ENCODE data around the gene TVP23C.

TVP23C gene

DNA sequence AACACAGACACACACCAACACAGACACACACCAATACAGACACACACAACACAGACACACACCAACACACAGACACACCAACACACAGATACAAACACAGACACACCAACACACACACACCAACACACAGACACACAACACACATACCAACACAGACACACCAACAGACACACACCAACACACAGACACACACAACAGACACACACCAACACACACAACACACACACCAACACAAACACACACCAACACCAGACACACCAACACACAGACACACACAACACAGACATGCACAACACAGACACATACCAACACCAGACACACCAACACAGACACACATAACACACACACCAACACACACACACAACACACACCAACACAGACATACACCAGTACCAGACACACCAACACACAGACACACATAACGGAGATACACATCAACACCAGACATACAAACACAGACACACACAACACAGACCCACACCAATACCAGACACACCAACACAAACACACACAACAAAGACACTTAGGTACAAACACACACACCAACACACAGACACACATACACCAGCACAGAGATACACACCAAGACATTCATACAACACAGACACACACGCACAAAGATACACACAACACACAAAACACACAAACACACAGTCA is 98.1 kb downstream of the TVP23C start:
- TF ChIP-seq ELF4 (IDR thresholded peaks at IDR 0.05) (no peak), CTBP1 (IDR thresholded peaks at IDR 0.05; ENCODE audit: borderline replicate concordance) (0 out of 2 replicates have a peak, but pooled peaks have one; percentile 26)
- POLR2A ChIA-PET: no interaction called here
- no peak for DNase-seq (ENCODE audit: extremely low spot score)
- CTCF ChIA-PET: no interaction called here

DNA sequence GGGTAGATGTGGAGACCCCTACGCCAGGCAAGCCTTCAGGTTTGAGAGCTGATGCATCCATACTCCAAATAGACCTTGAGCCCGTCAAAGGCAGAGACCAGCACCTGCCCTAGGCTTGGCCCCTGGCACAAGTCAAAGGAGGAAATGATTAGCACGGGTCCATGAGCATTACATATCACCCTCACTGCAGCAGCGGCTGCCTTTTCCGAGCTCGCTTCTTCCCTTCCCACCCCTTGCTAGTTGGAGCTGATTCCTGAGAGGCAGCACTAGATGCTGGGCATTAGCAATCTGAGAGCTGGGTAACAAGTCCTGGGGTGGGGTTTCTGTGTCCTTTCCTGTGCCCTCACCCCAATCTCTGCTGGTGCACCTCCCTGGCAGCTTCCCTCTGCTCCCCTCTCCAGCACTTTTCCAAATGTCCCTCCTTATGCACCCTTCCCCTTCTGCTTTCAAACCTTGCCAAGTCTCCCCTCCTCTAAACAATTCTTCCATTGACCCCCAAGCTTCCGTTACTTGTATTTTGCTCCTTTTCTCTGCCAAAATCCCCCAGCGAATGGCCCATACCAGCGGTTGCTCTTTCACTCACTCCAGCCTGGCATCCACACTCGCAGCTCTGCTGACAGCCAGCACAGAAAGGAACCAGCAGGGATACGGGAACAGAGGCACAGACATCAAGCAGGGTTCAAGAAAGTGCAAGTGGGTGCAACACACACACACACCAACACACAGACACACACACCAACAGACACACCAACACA is 98.9 kb downstream of the TVP23C start:
- CTCF ChIA-PET: interaction anchor here (1.2 kb wide), 1 partner anchor 19 kb away, joined by 3 read pairs; no protein-coding TSS in a partner anchor
- TF ChIP-seq SP1 (IDR thresholded peaks at IDR 0.05) (no peak), HDGF (IDR thresholded peaks at IDR 0.05; ENCODE audit: borderline replicate concordance) (no peak), FOXK2 (IDR thresholded peaks at IDR 0.05) (no peak), ELF4 (IDR thresholded peaks at IDR 0.05) (no peak)
- POLR2A ChIA-PET: no interaction called here
- no peak for DNase-seq (ENCODE audit: extremely low spot score)

DNA sequence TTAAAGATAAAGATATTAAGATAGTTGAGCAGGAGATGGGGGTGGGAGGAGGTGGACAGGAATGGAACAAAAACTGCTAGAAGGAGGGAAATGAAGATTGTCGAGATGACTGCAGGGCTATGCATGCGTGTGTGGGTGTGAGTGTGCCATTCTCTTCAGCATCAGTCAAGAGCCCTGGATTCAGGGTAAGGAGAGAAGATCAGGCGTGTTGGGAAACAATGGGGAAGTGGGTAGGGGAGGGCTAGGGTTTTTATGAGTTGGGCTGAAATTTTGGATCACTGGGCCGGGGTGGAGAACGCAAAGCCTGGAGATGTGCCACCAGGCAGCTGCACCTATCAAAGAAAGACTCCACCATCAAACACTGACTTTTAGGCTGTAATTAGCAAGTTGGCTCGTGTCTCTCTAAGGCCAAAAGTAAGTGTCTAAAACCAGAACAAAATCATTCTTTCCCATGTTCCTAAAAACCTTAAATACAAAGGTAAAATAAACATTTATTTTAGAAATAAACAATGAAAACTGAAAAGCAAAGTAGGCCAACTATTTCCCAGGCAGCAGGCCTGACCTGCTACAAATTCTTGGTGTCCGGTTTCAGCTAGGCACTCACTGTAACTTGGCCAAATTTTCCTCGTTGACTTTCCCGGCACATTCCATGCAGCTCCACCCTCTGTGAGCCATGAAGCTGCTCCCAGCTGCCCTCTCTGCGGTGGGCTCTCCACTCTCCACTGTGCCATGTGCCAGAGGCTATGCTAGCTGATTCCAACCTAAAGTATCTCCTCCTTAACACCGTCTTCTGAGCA is 100.1 kb downstream of the TVP23C start:
- ChIA-PET CTCF (no interaction called here), POLR2A (no interaction called here)
- DNase-seq (ENCODE audit: extremely low spot score): peak; percentile 13
- TF ChIP-seq FOXK2 (IDR thresholded peaks at IDR 0.05) (no peak), FOXM1 (IDR thresholded peaks at IDR 0.05; ENCODE audit: borderline replicate concordance) (no peak), HDGF (IDR thresholded peaks at IDR 0.05; ENCODE audit: borderline replicate concordance) (no peak), ELF4 (IDR thresholded peaks at IDR 0.05) (no peak), BHLHE40 (IDR thresholded peaks at IDR 0.05; ENCODE audit: borderline replicate concordance) (no peak), CTBP1 (IDR thresholded peaks at IDR 0.05; ENCODE audit: borderline replicate concordance) (no peak), ZNF384 (IDR thresholded peaks at IDR 0.05) (no peak), SUZ12 (IDR thresholded peaks at IDR 0.05) (no peak), L3MBTL2 (conservative IDR thresholded peaks at IDR 0.05) (no peak), TARDBP (IDR thresholded peaks at IDR 0.05) (no peak), SP1 (IDR thresholded peaks at IDR 0.05) (no peak), FOXA1 (IDR thresholded peaks at IDR 0.05) (no peak), ARNT (IDR thresholded peaks at IDR 0.05) (no peak), LEF1 (IDR thresholded peaks at IDR 0.05; ENCODE audit: borderline replicate concordance) (no peak), NFRKB (IDR thresholded peaks at IDR 0.05) (no peak)
- TF ChIP-seq, protein P1, sequence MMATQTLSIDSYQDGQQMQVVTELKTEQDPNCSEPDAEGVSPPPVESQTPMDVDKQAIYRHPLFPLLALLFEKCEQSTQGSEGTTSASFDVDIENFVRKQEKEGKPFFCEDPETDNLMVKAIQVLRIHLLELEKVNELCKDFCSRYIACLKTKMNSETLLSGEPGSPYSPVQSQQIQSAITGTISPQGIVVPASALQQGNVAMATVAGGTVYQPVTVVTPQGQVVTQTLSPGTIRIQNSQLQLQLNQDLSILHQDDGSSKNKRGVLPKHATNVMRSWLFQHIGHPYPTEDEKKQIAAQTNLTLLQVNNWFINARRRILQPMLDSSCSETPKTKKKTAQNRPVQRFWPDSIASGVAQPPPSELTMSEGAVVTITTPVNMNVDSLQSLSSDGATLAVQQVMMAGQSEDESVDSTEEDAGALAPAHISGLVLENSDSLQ (IDR thresholded peaks at IDR 0.05): no peak

DNA sequence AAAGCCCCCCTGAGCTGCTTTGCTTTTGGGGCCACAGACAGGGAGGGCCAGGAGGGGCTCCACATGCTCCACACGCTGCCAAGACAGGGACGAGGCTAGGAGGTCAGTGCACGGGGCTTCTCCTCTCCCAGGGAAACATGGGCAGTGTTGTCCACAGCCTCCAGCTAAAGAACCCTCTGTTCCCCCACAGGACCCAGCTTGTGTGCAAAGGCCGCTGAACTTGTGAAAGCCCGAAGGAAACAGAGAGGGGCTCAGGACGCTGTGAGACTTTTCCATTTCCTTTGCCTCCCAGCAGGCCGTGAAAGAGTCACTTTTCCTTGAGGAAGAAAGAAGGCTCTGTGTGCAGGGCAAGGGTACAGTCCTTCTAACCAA is 105.6 kb downstream of the TVP23C start:
- POLR2A ChIA-PET: no interaction called here
- TF ChIP-seq ARNT (IDR thresholded peaks at IDR 0.05): no peak
- no peak for TF ChIP-seq ELF4 (IDR thresholded peaks at IDR 0.05)
- TF ChIP-seq SP1 (IDR thresholded peaks at IDR 0.05): no peak
- TF ChIP-seq NFRKB (IDR thresholded peaks at IDR 0.05): no peak
- no peak for TF ChIP-seq L3MBTL2 (conservative IDR thresholded peaks at IDR 0.05)
- no peak for TF ChIP-seq TARDBP (IDR thresholded peaks at IDR 0.05)
- TF ChIP-seq SUZ12 (IDR thresholded peaks at IDR 0.05): no peak
- TF ChIP-seq FOXA1 (IDR thresholded peaks at IDR 0.05): no peak
- TF ChIP-seq, protein P1 (IDR thresholded peaks at IDR 0.05): no peak
- no peak for TF ChIP-seq ZNF384 (IDR thresholded peaks at IDR 0.05)
- no peak for TF ChIP-seq FOXM1 (IDR thresholded peaks at IDR 0.05; ENCODE audit: borderline replicate concordance)
- no peak for TF ChIP-seq CTBP1 (IDR thresholded peaks at IDR 0.05; ENCODE audit: borderline replicate concordance)
- no peak for TF ChIP-seq HDGF (IDR thresholded peaks at IDR 0.05; ENCODE audit: borderline replicate concordance)
- no peak for TF ChIP-seq FOXK2 (IDR thresholded peaks at IDR 0.05)
- TF ChIP-seq LEF1 (IDR thresholded peaks at IDR 0.05; ENCODE audit: borderline replicate concordance): no peak
- no peak for TF ChIP-seq BHLHE40 (IDR thresholded peaks at IDR 0.05; ENCODE audit: borderline replicate concordance)
- DNase-seq (ENCODE audit: extremely low spot score): no peak
- CTCF ChIA-PET: no interaction called here

DNA sequence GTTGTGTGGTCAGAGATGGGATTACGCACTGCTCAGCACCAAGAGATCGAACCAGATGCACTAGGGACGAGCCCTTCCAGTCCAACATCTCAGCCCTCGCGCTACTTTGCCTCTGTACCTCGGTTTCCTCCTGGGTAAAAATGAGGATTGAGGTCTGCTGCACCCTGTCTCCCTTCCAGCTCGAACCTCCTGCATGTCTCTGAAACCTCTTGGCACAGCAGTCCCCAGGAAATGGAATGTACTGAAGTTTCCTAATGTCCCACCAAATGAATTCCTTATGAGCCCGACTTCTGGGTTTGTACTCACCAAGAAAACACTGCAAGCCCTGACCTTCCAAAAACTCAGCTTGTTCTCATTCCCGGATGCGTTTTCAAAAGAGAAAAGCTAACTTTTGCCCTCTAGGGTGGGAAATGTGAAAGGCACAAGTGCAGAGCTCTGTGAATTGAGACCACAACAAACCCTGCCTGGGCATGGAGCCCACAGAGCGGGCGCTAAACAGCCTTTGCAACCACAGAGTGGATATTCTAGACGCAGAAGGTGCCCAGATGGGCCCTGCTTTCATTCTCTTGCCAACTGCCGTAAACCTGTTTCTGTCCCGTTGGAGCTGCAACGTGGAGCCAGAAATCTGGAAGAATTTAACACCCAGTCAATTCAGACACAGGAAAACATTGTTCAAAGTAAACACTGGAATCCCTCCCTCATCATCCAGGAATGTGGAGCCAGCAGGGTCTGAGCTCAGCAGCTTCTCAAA is 106.1 kb downstream of the TVP23C start:
- ChIA-PET CTCF (no interaction called here), POLR2A (no interaction called here)
- TF ChIP-seq, protein P1 (IDR thresholded peaks at IDR 0.05): no peak
- TF ChIP-seq TARDBP (IDR thresholded peaks at IDR 0.05) (no peak), CTBP1 (IDR thresholded peaks at IDR 0.05; ENCODE audit: borderline replicate concordance) (no peak), L3MBTL2 (conservative IDR thresholded peaks at IDR 0.05) (no peak), SP1 (IDR thresholded peaks at IDR 0.05) (no peak), FOXA1 (IDR thresholded peaks at IDR 0.05) (no peak)
- no peak for DNase-seq (ENCODE audit: extremely low spot score)

Data from HEK293T (cell line).